ENCODE results near the gene CC2D1A. TPM values are rescaled to one million over a fixed set of nuclear protein-coding genes. Genes with fewer than 3 reads are reported as not detected.
A peak's percentile ranks its signal among the peaks of the same experiment; 100 is the strongest.

CC2D1A gene
- polyA plus RNA-seq, 1 experiment = 5.1 TPM

DNA sequence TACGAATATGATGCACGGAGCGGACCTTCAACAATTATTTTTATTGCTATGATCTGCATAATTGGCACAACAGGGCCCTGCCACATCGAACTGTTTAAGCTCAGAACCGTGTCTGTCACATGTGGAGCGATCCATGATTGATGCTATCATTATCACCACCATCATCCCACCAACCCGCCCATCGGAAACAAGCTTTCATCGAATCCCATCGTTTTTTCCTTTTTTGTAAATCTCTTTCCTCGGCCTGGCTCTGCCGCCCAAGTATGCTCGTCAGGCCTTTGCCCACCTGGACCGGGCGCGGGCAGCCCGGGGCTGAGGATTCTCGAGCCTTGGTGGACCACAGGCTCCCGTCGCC, 45.8 kb downstream of the CC2D1A start:
- no peaks in the 10 kb centered on the region for H3K27me3 ChIP-seq (ENCODE audit: control insufficient read depth, insufficient read depth, low read length)
- TF ChIP-seq, protein P1, sequence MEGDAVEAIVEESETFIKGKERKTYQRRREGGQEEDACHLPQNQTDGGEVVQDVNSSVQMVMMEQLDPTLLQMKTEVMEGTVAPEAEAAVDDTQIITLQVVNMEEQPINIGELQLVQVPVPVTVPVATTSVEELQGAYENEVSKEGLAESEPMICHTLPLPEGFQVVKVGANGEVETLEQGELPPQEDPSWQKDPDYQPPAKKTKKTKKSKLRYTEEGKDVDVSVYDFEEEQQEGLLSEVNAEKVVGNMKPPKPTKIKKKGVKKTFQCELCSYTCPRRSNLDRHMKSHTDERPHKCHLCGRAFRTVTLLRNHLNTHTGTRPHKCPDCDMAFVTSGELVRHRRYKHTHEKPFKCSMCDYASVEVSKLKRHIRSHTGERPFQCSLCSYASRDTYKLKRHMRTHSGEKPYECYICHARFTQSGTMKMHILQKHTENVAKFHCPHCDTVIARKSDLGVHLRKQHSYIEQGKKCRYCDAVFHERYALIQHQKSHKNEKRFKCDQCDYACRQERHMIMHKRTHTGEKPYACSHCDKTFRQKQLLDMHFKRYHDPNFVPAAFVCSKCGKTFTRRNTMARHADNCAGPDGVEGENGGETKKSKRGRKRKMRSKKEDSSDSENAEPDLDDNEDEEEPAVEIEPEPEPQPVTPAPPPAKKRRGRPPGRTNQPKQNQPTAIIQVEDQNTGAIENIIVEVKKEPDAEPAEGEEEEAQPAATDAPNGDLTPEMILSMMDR (IDR thresholded peaks at IDR 0.05; ENCODE audit: low read depth, low read length) = no peak
- H3K9me3 ChIP-seq (ENCODE audit: control insufficient read depth, insufficient read depth, low read length) = no peaks in the 10 kb centered on the region
- DNase-seq (ENCODE audit: low read depth, low spot score) = no peak
- H3K27ac ChIP-seq (ENCODE audit: low read depth, low read length) = no peak overlapping the region
- peak overlapping the region; percentile 65 for H3K4me3 ChIP-seq (ENCODE audit: low read depth, low read length)
- ChIA-PET POLR2A (interaction anchor here (2.6 kb wide), 1 partner anchor 11 kb away, joined by 14 read pairs; no protein-coding TSS in a partner anchor), CTCF (interaction anchor here (0.8 kb wide), 2 partner anchors 71 to 183 kb away, joined by 3 to 7 read pairs; no protein-coding TSS in a partner anchor)

DNA sequence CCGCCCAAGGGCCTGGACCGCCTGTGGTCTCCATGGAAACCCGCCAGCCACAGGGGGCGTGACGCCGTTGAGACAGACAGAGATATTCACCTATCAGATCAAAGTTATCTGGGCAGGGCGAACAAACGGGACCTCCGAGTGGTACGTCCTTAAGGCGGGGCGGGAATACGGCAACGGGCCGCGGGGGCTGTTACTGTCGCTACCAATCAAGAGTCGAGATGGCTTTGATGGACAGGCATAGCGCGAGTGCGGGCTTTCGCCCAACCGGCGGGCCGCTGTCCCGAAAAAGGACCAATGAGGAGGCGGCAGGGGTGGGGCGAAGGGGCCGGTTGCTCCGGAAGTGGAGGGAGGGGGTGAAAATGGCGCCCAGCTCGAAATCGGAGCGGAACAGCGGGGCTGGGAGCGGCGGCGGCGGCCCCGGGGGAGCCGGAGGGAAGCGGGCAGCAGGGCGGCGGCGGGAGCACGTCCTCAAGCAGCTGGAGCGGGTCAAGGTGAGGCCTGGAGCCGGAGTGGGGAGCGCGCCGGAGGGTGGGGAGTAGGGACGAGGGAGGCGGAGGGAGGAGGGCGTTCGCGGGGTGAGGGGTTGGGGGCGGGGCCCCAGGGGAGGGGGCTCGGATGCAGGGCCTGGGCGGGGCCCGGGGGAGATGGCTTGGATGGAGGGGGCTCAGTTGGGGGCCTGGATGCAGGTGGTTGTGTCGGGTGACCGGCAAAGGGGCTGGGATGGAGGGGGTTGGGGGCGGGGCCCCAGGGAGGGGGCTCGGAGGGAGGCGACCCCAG, 46.3 kb downstream of the CC2D1A start, which contains the start of gene DCAF15:
Gene DCAF15 (plus strand): TSS at position 356 of the 777 bp plus-strand sequence. CDS start 4 bp downstream, at position 360.
- TF ChIP-seq, protein P1 (IDR thresholded peaks at IDR 0.05; ENCODE audit: low read depth, low read length) = no peak
- Histone ChIP-seq H3K27ac (ENCODE audit: low read depth, low read length) (no peak within 1 kb of the TSS), H3K4me3 (ENCODE audit: low read depth, low read length) (peak within 1 kb of the TSS; percentile 76), H3K9me3 (ENCODE audit: control insufficient read depth, insufficient read depth, low read length) (no peaks in the 10 kb centered on the region), H3K27me3 (ENCODE audit: control insufficient read depth, insufficient read depth, low read length) (no peaks in the 10 kb centered on the region)
- DNase-seq (ENCODE audit: low read depth, low spot score) = peak; percentile 99
- ChIA-PET POLR2A (interaction anchor here (0.8 to 2.6 kb wide), 3 partner anchors 10 to 54 kb away, joined by 5 to 14 read pairs (median 7); partner anchors contain the start of gene RFX1), CTCF (interaction anchor here (0.8 kb wide), 2 partner anchors 71 to 184 kb away, joined by 3 to 7 read pairs; no protein-coding TSS in a partner anchor)

DNA sequence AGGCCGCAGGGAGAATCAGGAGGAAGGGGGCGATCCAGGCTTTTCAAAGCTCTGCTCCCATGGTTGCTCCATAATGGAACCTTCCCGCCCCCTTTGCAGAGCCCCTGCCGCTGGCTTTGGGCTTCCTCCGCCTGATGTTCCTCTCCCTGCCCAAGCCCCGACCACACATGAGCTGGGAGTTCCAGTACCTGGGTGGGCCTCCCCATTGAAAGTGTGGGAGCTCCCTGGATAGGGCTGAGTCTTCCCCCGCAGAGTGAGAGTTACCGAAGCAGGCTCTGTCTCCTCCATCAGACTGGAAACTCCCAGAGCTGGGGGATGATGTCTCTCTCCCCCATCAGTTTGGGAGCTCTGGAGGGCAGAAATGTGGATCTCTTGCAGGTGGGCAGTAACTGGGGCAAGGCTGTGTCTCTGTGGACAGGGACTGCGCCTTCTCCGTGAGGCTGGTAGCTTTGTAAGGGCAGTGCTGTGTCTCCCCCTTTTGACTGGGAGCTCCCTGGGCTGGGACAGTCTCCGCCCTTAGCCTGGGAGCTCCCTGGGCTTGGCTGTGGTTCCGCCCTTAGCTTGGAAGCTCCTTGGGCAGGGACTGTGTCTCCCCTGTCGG, 47.0 kb downstream of the CC2D1A start:
- no peaks in the 10 kb centered on the region for H3K9me3 ChIP-seq (ENCODE audit: control insufficient read depth, insufficient read depth, low read length)
- peak overlapping the region; percentile 76 for H3K4me3 ChIP-seq (ENCODE audit: low read depth, low read length)
- no peaks in the 10 kb centered on the region for H3K27me3 ChIP-seq (ENCODE audit: control insufficient read depth, insufficient read depth, low read length)
- TF ChIP-seq, protein P1 (IDR thresholded peaks at IDR 0.05; ENCODE audit: low read depth, low read length) = no peak
- DNase-seq (ENCODE audit: low read depth, low spot score) = no peak
- ChIA-PET CTCF (interaction anchor here (1.2 kb wide), 1 partner anchor 72 kb away, joined by 8 read pairs; no protein-coding TSS in a partner anchor), POLR2A (interaction anchor here (0.6 to 2.6 kb wide), 7 partner anchors 10 to 127 kb away, joined by 3 to 14 read pairs (median 4); partner anchors contain the start of genes IL27RA and RFX1)
- no peak overlapping the region for H3K27ac ChIP-seq (ENCODE audit: low read depth, low read length)

DNA sequence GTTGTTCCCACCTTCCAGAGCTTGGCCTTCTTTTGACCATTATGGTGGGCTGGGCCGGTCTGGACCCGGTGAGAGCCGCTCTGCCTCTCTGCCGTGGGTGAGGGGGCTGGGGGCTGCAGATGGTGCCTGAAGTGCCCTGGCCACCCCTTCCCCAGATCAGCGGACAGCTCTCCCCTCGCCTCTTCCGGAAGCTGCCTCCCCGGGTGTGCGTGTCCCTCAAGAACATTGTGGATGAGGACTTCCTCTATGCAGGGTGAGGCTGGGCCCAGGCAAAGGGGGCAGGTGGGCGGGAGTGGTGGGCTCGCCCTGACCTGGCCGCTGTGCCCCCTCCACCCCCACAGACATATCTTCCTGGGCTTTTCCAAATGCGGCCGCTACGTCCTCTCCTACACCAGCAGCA, 48.2 kb downstream of the CC2D1A start:
- ChIA-PET CTCF (no interaction called here), POLR2A (interaction anchor here (1.2 kb wide), 1 partner anchor 78 kb away, joined by 4 read pairs; the partner anchor contains the start of gene IL27RA)
- DNase-seq (ENCODE audit: low read depth, low spot score) = no peak
- TF ChIP-seq, protein P1 (IDR thresholded peaks at IDR 0.05; ENCODE audit: low read depth, low read length) = no peak
- H3K9me3 ChIP-seq (ENCODE audit: control insufficient read depth, insufficient read depth, low read length) = no peaks in the 10 kb centered on the region
- no peak overlapping the region for H3K4me3 ChIP-seq (ENCODE audit: low read depth, low read length)
- H3K27me3 ChIP-seq (ENCODE audit: control insufficient read depth, insufficient read depth, low read length) = no peaks in the 10 kb centered on the region
- H3K27ac ChIP-seq (ENCODE audit: low read depth, low read length) = no peak overlapping the region
